ENCODE data around the gene SLK.

SLK gene

DNA sequence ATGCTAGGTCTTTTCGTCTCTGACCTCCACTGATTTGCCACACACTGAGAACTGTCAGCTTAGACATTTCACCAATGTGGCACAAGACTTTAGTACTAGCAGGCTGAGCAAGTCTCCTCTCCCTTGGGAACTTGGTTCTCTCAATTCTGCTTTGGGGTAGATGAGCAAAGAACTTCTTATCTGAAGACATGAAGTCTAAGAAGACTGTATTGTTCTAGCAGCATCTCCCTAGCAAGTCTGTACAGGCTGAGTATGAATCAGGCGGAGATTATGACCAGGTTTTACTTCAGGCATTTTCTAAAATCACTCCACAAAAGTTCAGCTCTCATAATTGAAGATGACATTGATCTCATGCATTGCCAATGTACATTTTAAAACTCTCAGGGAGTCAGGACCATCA, 25.1 kb upstream of the SLK start:
- no peak for DNase-seq (ENCODE audit: low read depth)

DNA sequence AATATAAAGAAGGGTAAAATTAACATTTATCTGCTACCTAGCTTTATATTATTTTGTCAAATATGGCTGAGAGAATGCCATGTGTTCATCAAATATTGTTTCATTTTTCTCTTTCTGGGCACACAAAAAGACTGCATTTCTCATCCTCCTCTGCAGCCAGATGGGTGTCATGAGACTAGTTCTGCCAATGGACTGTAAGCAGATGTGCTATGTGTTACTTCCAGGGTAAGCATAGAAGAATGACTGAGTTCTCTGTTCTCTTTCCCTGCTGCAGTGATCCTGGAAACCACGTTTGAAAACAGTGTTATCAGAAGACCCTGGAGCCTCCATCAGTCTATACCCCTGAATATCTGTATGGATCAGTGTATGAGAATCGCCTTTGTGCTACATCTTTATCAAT, 24.1 kb upstream of the SLK start:
- no peak for DNase-seq (ENCODE audit: low read depth)

GRCh38 chr10:103947799-103948516, 19.0 kb upstream of the SLK start:
- DNase-seq (ENCODE audit: low read depth) = no peak

- no peak for DNase-seq (ENCODE audit: low read depth)
These were observed 17.2 kb upstream of the SLK start for GRCh38 chr10:103949728-103950127.

DNA sequence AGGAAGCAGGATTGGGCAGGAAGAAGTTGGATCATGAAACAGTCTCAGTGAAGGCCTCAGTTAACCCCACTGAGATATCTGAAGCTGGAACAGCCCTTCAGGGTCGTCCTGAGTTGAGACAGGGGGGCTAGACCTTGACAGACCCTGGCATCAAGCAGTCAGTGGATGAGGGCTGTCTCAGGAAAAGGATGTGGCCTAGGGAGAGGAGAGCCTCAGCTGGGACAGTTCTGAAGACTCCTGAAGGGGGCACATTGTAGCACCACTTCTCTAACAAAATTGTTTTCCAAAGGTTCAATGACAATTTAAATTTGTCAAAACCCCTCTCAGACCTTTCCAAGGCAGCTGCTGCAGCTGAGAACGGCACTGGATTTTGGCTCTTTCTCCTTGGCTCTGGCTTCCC, 15.8 kb upstream of the SLK start:
- DNase-seq (ENCODE audit: low read depth) = no peak

- DNase-seq (ENCODE audit: low read depth) = no peak
These were observed 15.0 kb upstream of the SLK start for GRCh38 chr10:103951942-103952341.

GRCh38 chr10:103954543-103954942, 12.4 kb upstream of the SLK start:
- no peak for DNase-seq (ENCODE audit: low read depth)

- DNase-seq (ENCODE audit: low read depth) = no peak
These were observed 7.9 kb upstream of the SLK start for GRCh38 chr10:103958996-103959395.

GRCh38 chr10:103960103-103960502, 6.8 kb upstream of the SLK start:
- DNase-seq (ENCODE audit: low read depth) = no peak

DNA sequence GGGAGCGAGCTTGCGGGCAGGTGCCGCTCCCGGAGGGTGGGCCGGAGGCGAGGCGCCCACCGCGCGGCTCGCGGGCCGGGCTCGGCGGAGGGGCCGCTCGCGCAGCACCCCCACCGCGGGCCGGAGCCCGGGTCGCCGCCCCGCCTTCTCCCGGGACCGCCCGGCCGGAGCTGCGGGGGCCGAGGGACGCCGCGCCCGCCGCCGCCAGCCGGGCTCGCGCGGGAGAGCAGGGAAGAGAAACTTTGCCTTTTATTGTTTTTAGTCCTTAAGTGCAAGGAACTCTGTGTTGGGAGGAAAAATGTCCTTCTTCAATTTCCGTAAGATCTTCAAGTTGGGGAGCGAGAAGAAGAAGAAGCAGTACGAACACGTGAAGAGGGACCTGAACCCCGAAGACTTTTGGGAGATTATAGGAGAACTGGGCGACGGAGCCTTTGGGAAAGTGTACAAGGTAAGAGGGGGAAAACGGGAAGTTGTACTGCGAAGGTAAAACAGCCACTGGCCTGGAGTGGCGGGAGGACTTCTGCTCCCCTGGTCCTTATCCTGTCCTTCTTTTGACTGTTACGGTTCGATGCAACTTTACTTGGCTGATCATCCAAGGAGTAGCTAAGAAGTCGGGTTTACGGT, 620 bp downstream of the SLK start:
- DNase-seq (ENCODE audit: low read depth) = no peak

GRCh38 chr10:103968441-103969391, 1.8 kb downstream of the SLK start:
- DNase-seq (ENCODE audit: low read depth) = no peak

- no peak for DNase-seq (ENCODE audit: low read depth)
These were observed 2.5 kb downstream of the SLK start for GRCh38 chr10:103969436-103969835.

DNA sequence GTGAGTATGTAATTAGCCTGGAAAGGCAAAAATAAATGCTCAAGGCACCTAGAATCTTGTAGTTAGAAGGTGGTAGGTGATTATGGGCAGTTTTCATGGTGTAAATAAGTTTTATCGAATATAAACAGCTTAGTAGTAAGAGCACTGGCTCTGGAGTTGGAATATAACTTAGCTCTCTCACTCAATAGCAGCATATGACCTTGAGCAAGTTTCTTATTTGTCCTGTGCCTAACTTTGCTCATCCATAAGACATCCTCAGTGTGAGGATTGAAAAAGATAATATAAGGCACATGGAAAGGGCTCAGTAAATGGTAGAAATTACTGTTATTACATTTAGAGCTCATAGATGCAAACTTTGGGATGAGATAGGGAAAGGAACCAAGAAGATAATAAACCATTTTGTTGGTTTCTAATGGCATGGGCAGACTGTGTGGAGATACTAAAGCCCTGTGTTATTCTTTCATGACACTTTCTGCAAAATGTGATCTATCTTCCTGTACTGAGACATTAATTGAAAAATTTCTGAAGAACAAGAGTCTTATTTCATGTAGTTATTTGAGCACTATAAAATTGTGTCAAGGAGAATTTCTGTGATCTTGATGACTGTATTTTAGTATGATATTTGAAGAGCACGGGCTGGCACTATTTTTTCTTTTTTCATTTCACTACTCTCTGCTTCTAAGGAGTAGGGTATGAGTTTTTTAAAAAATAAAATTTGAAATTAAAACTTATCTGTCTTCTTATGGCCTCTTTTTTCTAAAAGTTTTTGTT, 3.1 kb downstream of the SLK start:
- DNase-seq (ENCODE audit: low read depth) = no peak

GRCh38 chr10:103975169-103975568, 8.2 kb downstream of the SLK start:
- no peak for DNase-seq (ENCODE audit: low read depth)

DNA sequence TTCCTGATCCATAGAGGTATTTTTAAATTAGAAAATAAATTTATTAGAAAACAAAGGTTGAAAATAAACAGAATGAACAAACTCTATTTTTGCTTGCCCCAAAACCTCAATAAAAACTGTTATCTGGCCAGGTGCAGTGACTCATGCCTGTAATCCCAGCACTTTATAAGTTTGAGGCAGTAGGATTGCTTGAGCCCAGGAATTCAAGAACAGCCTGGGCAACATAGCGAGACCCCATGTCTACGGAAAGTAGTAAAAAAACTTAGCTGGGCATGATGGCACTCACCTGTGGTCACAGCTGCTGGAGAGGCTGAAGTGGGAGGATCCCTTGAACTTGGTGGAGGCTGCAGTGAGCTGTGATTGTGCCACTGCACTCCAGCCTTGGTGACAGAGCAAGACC, 10.3 kb downstream of the SLK start:
- DNase-seq (ENCODE audit: low read depth) = no peak

GRCh38 chr10:103979530-103979929, 12.6 kb downstream of the SLK start:
- no peak for DNase-seq (ENCODE audit: low read depth)

DNA sequence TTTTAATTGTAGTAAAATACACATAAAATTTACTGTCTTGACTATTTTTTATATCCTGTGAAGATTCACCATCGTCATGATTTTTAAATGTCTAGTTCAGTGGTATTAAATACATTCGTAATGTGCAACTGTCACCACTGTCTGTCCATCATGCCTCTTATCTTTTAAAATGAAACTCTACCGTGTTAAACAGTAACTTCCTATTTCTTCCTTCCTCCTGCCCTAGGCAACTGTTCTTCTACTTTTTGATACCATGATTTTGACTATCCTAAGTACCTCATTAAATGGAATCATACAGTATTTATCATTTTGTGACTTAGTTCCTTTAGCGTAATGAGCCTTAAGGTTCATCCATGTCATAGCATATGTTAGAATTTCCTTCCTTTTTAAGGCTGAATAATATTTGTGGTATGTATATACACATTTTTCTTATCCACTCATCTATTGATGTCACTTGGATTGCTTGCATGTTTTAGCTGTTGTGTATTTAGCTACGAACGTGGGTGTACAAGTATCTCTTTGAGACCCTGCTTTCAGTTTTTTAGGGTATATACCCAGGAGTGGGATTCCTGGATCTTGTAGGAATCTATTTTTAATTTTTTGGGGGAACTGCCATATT, 13.5 kb downstream of the SLK start:
- no peak for DNase-seq (ENCODE audit: low read depth)

DNA sequence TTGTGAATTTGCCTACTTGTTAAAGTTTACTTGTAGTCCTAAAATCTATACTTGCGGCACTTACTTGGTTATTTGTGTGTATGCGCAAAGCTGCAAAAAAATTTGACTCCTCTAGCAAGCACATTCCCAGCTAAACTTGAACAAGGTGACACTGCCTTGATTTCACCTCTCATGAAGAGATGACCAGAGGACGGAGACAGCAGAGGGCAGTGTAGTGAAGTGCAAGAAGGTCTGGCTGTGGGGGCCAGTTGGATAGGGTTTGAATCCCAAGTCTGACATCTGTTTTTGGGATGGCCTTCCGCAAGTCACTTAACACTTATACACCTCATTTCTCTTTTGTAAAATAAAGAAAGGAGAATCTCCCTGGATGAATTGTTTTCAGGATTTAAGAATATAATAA, 15.7 kb downstream of the SLK start:
- DNase-seq (ENCODE audit: low read depth) = no peak

DNA sequence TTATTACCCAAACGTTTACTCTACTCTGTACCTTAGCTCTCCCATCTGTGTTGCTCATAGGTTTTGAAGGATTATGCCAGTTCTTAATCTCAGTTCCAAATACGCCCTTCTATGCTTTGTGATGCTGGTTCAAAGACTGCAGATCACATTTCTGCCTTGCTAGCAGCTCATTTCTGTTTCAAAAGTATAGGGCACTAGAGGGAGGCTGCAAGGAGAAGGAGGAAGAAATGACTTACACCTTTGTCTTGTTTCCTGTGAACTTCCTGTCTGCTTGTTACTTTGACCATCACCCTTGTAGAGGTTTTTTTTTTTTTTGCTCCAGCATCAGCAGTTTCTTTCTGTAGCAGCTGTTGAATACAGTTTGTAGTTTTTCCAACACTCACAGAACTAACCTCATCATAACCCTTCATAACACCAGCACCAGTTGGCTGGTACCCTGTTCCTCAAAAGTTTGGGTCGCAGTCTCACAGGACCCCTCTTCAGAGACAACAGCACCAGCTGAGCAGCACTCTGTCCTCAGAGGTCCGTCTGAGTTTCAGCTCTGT, 16.5 kb downstream of the SLK start:
- DNase-seq (ENCODE audit: low read depth) = no peak

DNA sequence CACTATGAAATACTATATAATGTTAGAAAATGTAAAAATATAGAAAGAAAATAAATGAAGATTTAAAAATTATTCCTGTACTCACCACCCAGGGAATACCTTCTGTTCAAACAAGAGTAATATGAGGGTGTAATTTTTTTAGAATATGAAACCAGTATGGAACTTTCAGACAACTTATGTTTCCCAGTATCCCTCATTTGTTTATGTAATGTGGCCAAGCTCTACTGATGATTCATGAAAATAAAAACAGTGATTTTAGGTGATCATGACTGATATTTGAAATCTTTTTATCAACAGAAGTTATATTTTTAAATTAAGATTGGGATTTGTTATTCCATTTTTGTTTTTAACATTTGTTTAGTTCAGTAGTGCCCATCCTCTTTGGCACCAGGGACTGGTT, 18.8 kb downstream of the SLK start:
- DNase-seq (ENCODE audit: low read depth) = no peak

GRCh38 chr10:103986360-103986759, 19.4 kb downstream of the SLK start:
- no peak for DNase-seq (ENCODE audit: low read depth)

Measured in stromal cell of bone marrow (primary cell).